ENCODE results near the gene AUTS2.
A peak's percentile ranks its signal among the peaks of the same experiment; 100 is the strongest.
"Not testable (repeated sequence)": the region's sequence is repeated elsewhere in the genome, so short reads cannot be mapped to it uniquely, and the experiment has no call there.

Gene AUTS2

GRCh38 chr7:70787286-70787685, 1189.0 kb downstream of the AUTS2 start:
- DNase-seq (ENCODE audit: low spot score): no peak

- DNase-seq (ENCODE audit: low spot score): no peak
Observed at GRCh38 chr7:70787771-70788170, 1189.5 kb downstream of the AUTS2 start.

GRCh38 chr7:70788276-70788675, 1190.0 kb downstream of the AUTS2 start:
- DNase-seq (ENCODE audit: low spot score): no peak

- DNase-seq (ENCODE audit: low spot score): no peak
Observed at GRCh38 chr7:70789481-70790214, 1191.4 kb downstream of the AUTS2 start.

- DNase-seq (ENCODE audit: low spot score): no peak
Observed at GRCh38 chr7:70790215-70791073, 1192.2 kb downstream of the AUTS2 start.

GRCh38 chr7:70791341-70791740, 1193.1 kb downstream of the AUTS2 start:
- no peak for DNase-seq (ENCODE audit: low spot score)

- DNase-seq (ENCODE audit: low spot score): no peak
Observed at GRCh38 chr7:70793060-70793459, 1194.8 kb downstream of the AUTS2 start.

- DNase-seq (ENCODE audit: low spot score): no peak
Observed at GRCh38 chr7:70793821-70794220, 1195.5 kb downstream of the AUTS2 start.

- no peak for DNase-seq (ENCODE audit: low spot score)
Observed at GRCh38 chr7:70794962-70795361, 1196.7 kb downstream of the AUTS2 start.

GRCh38 chr7:70795948-70796347, 1197.7 kb downstream of the AUTS2 start:
- DNase-seq (ENCODE audit: low spot score): no peak

- DNase-seq (ENCODE audit: low spot score): no peak
Observed at GRCh38 chr7:70797109-70797514, 1198.8 kb downstream of the AUTS2 start.

- no peak for DNase-seq (ENCODE audit: low spot score)
Observed at GRCh38 chr7:70799841-70800405, 1201.6 kb downstream of the AUTS2 start.

- no peak for DNase-seq (ENCODE audit: low spot score)
Observed at GRCh38 chr7:70805360-70805759, 1207.1 kb downstream of the AUTS2 start.

GRCh38 chr7:70807650-70808049, 1209.4 kb downstream of the AUTS2 start:
- DNase-seq (ENCODE audit: low spot score): no peak

- no peak for DNase-seq (ENCODE audit: low spot score)
Observed at GRCh38 chr7:70808876-70809275, 1210.6 kb downstream of the AUTS2 start.

- no peak for DNase-seq (ENCODE audit: low spot score)
Observed at GRCh38 chr7:70810558-70811139, 1212.4 kb downstream of the AUTS2 start.

- DNase-seq (ENCODE audit: low spot score): no peak
Observed at GRCh38 chr7:70812511-70812910, 1214.2 kb downstream of the AUTS2 start.

- DNase-seq (ENCODE audit: low spot score): not testable (repeated sequence)
Observed at GRCh38 chr7:70822490-70822889, 1224.2 kb downstream of the AUTS2 start.

- peak; percentile 63 for DNase-seq (ENCODE audit: low spot score)
Observed at GRCh38 chr7:70829221-70830059, 1231.2 kb downstream of the AUTS2 start.

GRCh38 chr7:70830060-70830395, 1231.8 kb downstream of the AUTS2 start:
- no peak for DNase-seq (ENCODE audit: low spot score)

- DNase-seq (ENCODE audit: low spot score): no peak
Observed at GRCh38 chr7:70830426-70830825, 1232.2 kb downstream of the AUTS2 start.

GRCh38 chr7:70833726-70834125, 1235.5 kb downstream of the AUTS2 start:
- DNase-seq (ENCODE audit: low spot score): peak; percentile 15

Measured in COLO829 (cell line).